ENCODE results near the gene CD36. TPM values are rescaled to one million over a fixed set of nuclear protein-coding genes. Genes with fewer than 3 reads are reported as not detected.

The CD36 gene
- total and polyA plus RNA-seq, 2 donors (not counting 3 experiments of a cell fraction or from before 2014, with no cell fraction given): 0.58 to 0.87 TPM

DNA sequence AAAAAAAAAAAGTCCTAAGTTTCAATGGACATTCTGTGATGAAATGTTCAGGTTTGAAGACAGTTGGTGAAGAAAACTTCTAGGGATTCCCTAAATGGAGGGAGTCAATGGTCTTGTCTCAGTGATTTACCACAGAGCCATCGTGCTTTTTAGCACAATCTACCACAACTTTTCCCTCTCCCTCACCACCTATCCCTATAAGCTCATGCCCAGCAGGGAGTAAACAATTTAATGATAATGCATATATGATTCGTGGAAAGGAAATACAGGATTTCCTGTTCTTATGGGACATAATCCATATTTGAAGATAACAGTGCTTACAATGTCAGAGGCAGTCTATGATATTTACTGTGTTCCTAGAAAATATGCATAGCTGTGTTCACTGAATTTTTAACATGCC, 38.4 kb upstream of the CD36 start:
- Histone ChIP-seq H3K9me1 (replicated peaks; ENCODE audit: control insufficient read depth, extremely low read depth, insufficient read depth, low read length) (no peaks in the 10 kb centered on the region), H3K27me3 (ENCODE audit: control insufficient read depth in 2 of 2, insufficient read depth in 2 of 2, low read length in 2 of 2) (no peaks in the 10 kb centered on the region), H3K79me2 (ENCODE audit: control insufficient read depth, insufficient read depth, low read length) (no peaks in the 10 kb centered on the region), H3K4me1 (ENCODE audit: control insufficient read depth, extremely low read depth, insufficient read depth, low read length) (no peaks in the 10 kb centered on the region), H3K4me2 (ENCODE audit: insufficient read depth, low read length) (no peak overlapping the region), H3K36me3 (ENCODE audit: control insufficient read depth in 2 of 2, extremely low read depth in 1 of 2, insufficient read depth in 2 of 2, low read length in 2 of 2) (no peaks in the 10 kb centered on the region), H3K9me3 (replicated peaks; ENCODE audit: control insufficient read depth, insufficient read depth, low read length) (no peaks in the 10 kb centered on the region), H3K27ac (ENCODE audit: insufficient read depth, low read depth, low read length) (no peak overlapping the region), H4K20me1 (replicated peaks; ENCODE audit: control insufficient read depth, extremely low read depth, insufficient read depth, low read length) (no peaks in the 10 kb centered on the region), H3K4me3 (replicated peaks in 1 of 3; ENCODE audit: insufficient read depth in 1 of 3, low read depth in 1 of 3, low read length in 3 of 3) (no peak overlapping the region), H3K9ac (replicated peaks; ENCODE audit: extremely low read depth, insufficient read depth, low read length) (no peak overlapping the region), H2AFZ (ENCODE audit: low read depth, low read length) (no peak overlapping the region)
- ChIA-PET POLR2A (no interaction called here), CTCF (interaction anchor here (1.7 kb wide), 1 partner anchor 10 kb away, joined by 7 read pairs; no protein-coding TSS in a partner anchor)
- no peak for FAIRE-seq
- no peak for DNase-seq (ENCODE audit: low read depth, low spot score)
- TF ChIP-seq FOS (IDR thresholded peaks at IDR 0.05; ENCODE audit: borderline replicate concordance, insufficient read depth, low read length) (no peak), JUN (IDR thresholded peaks at IDR 0.05; ENCODE audit: borderline replicate concordance, insufficient read depth, insufficient read length, low read depth) (no peak), POLR2AphosphoS5 (IDR thresholded peaks at IDR 0.05; ENCODE audit: insufficient read depth, low read depth, low read length) (no peak), CTCF (IDR thresholded peaks at IDR 0.05; ENCODE audit: extremely low read depth in 1 of 2, insufficient read depth in 1 of 2, low read depth in 1 of 2, low read length in 2 of 2) (no peak), GATA2 (IDR thresholded peaks at IDR 0.05; ENCODE audit: insufficient read depth, insufficient read length, low read depth, low read length) (no peak), MYC (IDR thresholded peaks at IDR 0.05; ENCODE audit: low read depth, low read length) (no peak), POLR2A (IDR thresholded peaks at IDR 0.05; ENCODE audit: low read depth, low read length) (no peak), EZH2 (IDR thresholded peaks at IDR 0.05; ENCODE audit: borderline replicate concordance, low read depth, low read length, severe bottlenecking) (no peak), MAX (IDR thresholded peaks at IDR 0.05; ENCODE audit: insufficient read depth, insufficient read length) (no peak)
- no TSS peak for BruUV-seq (replicated peaks)
- intact Hi-C loops (cut with micrococcal nuclease) (no loop called here), dilution Hi-C loops (cut with MboI; ENCODE audit: extremely low pct_ligation_motif_present, low sequenced_read_pairs) (no loop called here)
